ENCODE data around the gene BTNL3.
"Not testable (repeated sequence)": the region's sequence is repeated elsewhere in the genome, so short reads cannot be mapped to it uniquely, and the experiment has no call there.

BTNL3 gene

GRCh38 chr5:181045857-181046256, 57.2 kb downstream of the BTNL3 start:
- DNase-seq (ENCODE audit: low read depth in 1 of 2, low spot score in 1 of 2) = not testable (repeated sequence)

GRCh38 chr5:181047288-181047687, 58.6 kb downstream of the BTNL3 start:
- DNase-seq (ENCODE audit: low read depth in 1 of 2, low spot score in 1 of 2) = no peak

GRCh38 chr5:181047921-181048320, 59.3 kb downstream of the BTNL3 start:
- no peak for DNase-seq (ENCODE audit: low read depth in 1 of 2, low spot score in 1 of 2)

GRCh38 chr5:181050016-181050415, 61.4 kb downstream of the BTNL3 start:
- DNase-seq (ENCODE audit: low read depth in 1 of 2, low spot score in 1 of 2) = no peak

- DNase-seq (ENCODE audit: low read depth in 1 of 2, low spot score in 1 of 2) = no peak
Observed at GRCh38 chr5:181051841-181052671, 63.4 kb downstream of the BTNL3 start.

GRCh38 chr5:181052672-181053487, 64.2 kb downstream of the BTNL3 start:
- DNase-seq (ENCODE audit: low read depth in 1 of 2, low spot score in 1 of 2) = no peak

GRCh38 chr5:181053488-181054121, 65.0 kb downstream of the BTNL3 start:
- DNase-seq (ENCODE audit: low read depth in 1 of 2, low spot score in 1 of 2) = no peak

- no peak for DNase-seq (ENCODE audit: low read depth in 1 of 2, low spot score in 1 of 2)
Observed at GRCh38 chr5:181054138-181054537, 65.5 kb downstream of the BTNL3 start.

- no peak for DNase-seq (ENCODE audit: low read depth in 1 of 2, low spot score in 1 of 2)
Observed at GRCh38 chr5:181054871-181055459, 66.3 kb downstream of the BTNL3 start.
